TTC549 (cell line): ENCODE results near the gene KCNIP4.

Experiments
- FAIRE-seq: peaks from 2 replicates; lab custom pipeline; 2012; peaks lifted over from hg19 to GRCh38; lab: Jason Lieb, UNC

The KCNIP4 gene

DNA sequence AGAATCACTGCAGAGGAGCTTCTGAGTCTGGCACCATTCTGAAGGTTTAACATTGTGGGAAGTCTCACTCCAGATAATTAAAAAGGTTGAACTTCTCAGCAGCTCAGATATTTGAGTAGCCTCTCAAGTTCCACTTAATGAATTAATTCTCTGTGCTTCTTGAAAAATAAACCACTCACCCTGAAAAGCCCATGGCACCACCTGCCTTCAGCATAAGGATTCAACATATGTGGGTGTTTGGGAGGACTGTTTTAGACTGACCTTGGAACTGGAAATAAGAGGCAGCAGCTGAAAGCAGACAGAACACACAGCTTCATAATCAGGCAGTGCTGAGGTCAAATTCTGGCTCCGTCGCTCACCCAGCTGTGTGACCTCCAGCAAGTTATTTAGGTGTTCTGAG lies 100.6 kb downstream of the KCNIP4 start:
- FAIRE-seq, result no peak

DNA sequence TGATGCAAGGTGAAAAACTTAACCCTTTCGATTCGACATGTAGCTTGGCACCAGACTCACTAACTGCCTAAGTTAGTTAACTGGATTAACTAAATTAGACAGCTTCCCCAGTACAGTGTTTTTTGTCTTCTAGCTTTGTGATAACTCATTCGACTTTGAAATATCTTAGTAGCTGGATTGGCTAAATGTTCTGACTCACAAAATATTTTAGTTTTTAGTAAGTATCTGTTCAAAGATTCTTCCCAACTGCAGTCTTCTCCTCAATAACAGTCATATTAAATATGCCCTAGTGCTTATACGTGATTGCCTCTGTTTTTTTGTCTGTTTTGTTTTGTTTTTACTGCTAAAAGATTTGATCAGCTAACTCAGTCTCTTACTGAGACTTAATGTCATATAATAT lies 102.9 kb downstream of the KCNIP4 start:
- no peak for FAIRE-seq

DNA sequence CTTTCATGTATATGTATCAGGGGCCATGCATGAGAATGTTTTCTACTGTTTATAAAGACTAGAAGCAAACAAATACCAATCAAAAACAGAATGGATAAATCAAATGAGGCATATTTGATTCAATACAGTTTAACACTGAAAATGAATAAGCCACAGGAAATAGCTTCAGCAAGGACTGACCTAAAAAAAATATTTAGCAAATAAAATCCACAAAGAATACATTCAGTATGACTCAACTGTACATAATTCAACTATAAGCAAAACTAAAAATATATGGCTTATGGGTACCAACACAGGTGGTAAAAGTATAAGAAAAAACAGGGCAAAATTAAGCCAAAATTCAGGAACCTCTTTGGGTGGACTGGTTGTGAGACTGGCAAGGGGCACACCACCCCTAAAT lies 112.9 kb downstream of the KCNIP4 start:
- FAIRE-seq, result no peak

DNA sequence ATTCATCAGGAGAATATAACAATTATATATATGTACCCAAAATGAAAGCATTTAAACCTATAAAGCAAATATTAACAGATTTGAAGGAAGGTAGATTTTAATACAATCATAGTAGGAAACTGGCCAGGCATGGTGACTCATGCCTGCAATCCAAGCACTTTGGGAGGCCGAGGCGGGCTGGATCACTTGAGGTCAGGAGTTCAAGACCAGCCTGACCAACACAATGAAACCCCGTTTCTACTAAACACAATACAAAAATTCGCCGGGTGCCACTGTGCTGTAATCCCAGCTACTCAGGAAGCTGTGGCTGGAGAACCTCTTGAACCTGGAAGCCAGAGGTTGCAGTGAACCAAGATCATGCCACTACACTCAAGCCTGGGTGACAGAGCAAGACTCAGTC lies 118.3 kb downstream of the KCNIP4 start:
- FAIRE-seq, result no peak

DNA sequence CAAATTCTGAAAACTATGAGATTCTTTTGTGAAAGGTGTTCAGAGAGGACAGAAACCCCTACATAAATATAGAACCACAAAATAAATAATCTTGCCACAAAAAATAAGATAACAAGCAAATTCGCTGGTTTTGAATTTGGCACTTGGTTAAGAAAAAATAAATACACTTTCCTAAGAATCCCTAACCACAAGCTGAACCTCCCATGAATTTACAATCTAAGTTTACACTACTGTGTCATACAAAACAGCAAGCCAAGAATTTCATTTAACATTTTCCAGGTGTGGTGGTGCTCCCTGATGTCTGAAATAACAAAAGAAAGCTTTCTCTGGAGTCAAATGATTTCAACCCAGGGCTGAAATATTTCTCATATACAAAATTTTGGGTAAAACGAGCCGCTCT lies 121.0 kb downstream of the KCNIP4 start:
- FAIRE-seq, result no peak

DNA sequence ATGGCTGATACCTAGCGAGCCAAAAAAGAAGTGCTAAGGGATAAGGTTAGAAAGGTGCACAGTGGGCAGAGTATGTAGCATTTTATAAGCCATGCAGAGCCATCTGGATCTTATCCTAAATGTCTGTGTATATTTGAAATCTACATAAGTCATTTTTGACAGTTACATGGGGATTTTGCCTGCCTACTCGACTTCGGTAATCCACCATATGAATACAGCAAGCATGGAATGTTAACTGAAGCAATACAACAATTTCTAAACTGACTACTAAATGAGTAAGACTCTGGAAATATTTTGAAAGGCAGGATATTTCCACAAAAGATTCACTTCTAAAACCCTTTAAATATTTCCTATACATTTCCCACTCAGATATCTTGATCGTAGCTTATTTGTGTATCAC lies 122.5 kb downstream of the KCNIP4 start:
- FAIRE-seq, result no peak

DNA sequence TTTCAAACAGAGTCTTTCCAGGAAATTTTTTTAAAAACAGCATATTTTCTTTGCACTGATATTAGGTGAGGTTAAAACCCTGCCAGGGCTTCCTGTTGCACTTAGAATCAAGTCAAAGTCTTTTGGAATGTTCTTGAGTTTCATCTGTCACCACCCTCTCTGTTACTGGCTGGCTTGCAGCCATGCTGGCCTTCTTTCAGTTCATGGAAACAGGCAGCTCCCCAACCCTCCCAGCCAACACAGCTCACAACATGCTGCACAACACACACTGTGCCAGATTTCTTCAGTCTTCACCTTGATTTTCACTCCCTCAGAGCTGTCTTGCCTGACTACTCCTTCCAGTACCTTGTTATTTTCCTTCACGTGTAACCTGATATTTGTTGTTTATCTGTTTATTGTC lies 129.5 kb downstream of the KCNIP4 start:
- FAIRE-seq, result no peak

DNA sequence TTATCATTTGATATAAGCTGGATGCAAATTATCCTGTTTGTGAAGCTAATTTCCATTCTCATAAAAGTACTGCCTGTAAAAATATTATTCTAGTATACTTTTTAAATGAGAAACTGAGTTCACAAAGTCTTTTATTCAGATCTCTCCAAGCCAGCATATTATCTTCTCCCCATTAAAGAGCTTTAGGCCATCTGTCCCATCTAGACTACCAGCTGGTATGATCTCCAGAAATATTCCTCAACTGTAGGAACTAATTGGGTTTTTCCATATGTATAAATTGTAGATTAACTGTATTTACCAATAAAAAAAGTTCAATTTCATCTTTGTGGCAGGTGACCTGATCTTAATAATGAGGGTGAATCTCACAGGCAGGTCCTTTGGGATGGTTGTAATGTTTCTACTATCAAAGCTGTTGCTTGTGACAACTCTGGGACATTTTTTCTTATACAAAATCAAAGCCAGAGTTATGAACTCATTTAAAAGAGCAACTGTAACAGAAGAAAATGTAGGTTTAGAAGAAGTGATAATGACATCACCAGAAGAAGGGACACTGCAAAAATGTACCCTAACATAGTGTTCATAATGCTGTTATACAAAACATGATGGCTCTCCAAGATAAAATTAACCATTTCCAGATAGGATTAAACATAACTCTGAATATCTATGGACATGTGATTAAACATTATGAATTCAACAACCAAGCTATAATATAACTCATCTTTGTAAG lies 132.8 kb downstream of the KCNIP4 start:
- FAIRE-seq, result no peak

DNA sequence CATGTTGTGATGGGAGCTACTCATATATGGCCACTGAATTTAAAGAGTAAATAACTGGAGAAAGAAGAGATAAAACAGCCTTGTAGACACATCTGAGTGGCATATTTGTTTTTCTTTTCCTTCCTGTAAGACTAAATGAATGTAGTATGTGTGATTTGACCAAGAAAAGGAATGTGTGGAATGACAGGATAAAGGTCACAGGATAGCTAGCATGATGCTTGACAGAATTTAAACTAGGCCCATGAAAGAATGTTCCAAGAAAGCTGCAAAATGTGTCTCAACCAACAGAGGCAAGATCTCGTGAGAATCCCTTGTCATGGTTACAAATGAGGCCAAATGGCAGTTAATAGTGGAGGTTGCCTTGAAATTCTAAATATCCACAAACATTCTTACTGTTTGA lies 137.0 kb downstream of the KCNIP4 start:
- no peak for FAIRE-seq

DNA sequence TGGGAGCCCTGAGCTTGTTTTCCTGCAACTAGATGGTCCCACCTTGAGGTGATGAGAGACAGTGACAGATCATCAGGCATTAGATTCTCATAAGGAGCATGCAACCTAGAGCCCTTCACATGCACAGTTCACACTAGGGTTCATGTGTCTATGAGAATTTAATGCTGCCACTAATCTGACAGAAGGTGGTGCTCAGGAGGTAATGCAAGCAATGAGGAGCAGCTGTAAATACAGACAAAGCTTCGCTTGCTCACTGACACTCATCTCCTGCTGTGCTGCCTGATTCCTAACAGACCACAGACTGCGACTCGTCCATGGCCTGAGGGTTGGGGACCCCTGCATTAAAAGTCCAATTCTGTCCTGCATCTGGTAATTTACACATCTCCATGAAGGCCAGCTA lies 141.6 kb downstream of the KCNIP4 start:
- FAIRE-seq, result no peak

DNA sequence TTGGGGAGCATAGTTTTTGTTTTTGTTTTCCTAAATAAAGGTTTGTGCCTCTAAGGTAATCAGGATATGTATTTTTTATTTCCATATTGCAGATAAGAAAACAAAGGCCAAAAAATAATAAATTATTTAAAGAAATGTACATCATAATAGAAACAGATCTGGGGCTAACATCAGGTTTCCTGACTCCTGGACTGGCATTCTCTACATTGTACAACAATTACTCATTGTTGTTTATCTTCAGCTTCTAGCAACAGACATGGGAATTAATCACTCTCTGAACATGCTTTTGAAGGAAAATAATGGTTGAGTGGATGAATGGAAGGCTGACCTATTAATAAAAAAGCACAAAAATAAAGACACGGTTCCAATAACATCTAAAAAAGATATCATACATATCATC lies 146.2 kb downstream of the KCNIP4 start:
- FAIRE-seq, result no peak

DNA sequence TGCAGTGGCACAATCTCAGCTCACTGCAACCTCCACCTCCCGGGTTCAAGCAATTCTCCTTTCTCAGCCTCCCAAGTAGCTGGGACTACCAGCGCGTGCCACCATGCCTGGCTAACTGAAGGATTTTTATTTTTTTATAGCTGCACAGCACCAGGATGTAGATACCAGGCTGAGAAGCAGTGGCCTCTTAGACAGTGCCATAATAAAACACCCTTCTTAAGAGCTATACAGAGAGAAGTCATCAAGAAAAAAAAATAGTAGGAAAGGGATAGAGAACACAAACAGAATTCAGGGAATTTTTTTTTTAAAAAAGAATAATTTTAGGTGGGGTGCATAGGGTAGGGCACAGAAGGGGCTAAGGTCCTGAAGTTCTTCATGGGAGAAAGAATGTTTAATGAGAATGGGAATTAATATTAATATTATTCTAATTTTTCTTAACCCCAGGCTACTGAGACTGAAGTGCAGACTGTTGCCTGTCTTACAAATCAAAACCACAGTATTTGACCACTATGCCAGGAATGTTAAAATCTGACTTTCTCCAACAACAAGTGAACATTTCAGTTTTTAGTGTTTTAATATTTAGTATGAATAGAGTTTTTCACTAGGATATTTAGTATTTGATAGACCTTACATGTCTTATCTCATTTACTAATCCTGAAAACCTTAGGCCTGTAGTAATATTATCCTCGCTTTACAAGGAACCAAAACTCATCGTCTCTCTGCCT lies 146.7 kb downstream of the KCNIP4 start:
- FAIRE-seq, result no peak

DNA sequence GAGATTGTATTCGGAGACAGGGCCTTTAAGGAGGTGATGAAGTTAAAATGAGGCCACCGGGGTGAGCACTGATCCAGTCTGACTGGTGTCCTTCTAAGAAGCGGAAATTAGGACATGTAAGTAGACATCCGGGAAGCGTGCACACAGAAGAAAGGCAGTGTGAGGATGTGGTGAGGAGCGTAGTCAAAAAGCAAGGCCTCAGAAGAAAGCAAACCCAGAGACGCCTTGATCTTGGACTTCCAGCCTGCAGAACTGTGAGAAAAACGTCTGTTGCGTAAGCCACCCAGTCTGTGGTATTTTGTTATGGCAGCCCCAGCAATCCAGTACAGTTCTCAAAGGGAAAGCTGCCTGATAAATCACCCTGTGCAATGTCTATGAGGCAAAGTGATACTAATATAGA lies 153.5 kb downstream of the KCNIP4 start:
- no peak for FAIRE-seq

DNA sequence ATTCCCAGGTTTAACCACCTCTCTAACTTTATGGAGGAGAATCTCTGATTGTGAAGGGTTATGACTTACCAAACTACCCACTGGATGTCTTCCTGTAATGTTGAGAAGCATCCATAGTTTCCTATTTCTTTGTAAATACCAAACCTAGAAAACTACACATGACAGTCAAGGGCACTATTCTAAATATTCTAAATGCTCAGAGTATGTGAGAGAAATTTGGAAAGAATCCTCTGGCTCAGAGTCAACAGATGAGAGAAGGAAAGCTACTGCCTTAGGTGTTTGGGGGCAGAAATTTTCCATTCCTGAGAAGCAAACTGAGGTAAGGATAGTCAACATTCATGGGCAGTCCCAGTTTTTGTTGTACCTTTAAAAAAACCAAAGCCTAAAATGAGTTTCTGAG lies 155.8 kb downstream of the KCNIP4 start:
- no peak for FAIRE-seq

DNA sequence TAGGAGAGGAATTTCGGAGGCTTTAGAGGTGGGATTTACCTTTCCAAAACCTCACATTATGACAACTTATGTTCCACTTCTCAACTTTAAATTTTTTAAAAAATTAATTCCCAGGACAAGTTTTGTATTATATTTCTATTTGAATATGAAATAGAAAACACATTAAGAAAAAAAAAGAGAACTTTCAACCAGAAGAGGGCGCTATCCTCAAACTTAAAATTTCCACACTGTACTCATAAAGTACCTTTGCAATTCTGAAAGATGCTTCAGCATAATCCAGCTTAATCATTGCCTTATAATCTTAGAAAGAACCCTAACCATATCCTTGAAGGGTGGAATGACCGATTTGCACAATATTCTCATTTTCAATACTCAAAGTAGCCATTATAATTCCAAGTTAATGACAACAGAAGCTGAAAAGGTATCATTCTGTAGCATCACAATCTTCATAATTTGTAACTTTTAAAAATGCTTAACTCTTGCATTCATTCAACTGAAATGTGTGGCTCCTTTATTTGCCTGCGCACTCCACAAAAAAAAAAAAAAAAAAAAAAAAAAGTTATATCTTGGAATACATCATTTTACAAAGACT lies 158.0 kb downstream of the KCNIP4 start:
- peak; percentile 72 for FAIRE-seq

DNA sequence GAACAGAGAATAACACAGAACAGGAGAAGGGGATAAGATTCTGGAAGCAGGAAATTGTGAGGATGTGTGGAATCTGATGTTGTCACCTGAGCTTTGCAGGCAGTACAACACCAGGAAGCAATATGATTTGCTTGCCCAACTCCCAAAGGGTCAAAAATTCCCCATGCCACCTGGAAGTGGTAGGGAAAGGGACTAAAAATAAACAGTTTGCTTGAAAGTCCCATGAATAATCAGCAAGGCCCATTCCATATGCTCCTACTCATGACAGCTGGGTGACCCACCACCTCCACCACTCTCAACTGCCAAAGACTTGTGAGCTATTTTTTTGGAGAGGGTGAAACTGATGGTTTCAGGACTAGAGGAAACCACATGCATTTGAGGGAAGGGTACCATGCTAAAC lies 168.4 kb downstream of the KCNIP4 start:
- FAIRE-seq, result no peak

DNA sequence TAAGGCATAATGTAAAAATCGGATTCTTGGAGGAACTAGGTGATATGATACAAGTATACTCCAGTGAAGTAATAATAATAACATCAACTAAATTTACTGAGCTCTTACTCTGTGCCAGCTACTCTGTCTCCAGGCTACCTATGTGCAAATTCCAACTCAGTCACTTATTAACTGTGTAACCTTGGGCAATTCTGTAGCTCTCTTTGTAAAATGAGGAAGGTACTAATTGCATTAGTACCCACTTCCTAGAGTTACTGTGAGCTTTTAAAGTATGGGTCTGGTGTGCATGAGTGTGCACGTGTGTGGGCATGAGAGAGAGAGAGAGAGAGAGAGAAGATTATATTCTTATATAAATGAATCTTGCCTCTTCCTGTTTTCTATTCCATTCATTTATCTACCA lies 169.9 kb downstream of the KCNIP4 start:
- no peak for FAIRE-seq

DNA sequence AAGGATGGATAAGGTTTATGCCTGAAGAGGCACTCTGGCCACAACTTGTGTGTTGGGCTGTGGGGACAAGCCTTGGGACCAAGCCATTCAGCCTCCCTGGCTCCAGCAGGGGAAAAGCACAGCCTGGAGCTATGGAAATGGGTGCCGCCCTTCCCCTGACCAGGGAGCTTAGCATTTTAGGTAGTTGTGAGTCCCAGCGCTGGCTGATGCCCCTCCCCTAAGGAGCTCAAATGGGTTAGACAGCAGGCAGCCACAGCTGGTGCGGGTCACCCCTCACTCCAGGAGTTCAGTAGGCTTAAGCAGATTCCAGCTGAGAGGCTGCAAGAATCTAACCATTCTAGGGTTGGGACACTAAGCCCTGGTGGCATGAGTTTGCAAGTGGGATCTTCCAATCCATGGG lies 172.9 kb downstream of the KCNIP4 start:
- FAIRE-seq, result no peak

DNA sequence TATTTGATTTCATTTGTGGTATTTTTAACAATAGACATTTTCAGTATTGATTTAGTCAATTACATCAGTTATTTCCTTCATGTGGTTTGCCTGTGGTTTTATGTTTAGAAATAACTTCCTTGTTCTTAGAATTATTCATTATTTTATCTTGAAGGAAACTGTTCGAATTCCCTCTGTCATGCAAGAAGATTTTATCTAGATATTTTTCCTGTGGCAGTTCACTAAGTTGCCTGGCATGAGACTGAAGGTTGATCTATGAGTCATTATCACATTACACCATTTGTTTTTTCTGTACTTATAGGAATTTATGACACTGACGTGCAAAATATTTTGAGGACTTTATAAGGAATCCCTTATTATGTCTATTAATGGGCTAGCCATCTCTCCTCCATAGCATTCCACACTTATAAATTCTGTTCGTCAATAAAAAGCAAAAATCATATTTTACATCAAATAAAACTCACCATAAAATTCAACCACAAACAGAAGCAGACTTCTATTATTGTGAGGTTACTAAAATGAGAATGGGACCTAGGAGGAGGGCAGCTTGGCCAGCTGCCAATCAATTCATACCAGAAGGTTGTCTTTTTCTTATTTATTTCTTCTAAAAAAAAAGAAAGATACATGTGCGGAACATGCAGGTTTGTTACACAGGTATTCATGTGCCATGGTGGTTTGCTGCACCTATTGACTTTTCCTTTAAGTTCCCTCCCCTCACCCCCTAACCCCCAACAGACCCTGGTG lies 179.0 kb downstream of the KCNIP4 start:
- no peak for FAIRE-seq

DNA sequence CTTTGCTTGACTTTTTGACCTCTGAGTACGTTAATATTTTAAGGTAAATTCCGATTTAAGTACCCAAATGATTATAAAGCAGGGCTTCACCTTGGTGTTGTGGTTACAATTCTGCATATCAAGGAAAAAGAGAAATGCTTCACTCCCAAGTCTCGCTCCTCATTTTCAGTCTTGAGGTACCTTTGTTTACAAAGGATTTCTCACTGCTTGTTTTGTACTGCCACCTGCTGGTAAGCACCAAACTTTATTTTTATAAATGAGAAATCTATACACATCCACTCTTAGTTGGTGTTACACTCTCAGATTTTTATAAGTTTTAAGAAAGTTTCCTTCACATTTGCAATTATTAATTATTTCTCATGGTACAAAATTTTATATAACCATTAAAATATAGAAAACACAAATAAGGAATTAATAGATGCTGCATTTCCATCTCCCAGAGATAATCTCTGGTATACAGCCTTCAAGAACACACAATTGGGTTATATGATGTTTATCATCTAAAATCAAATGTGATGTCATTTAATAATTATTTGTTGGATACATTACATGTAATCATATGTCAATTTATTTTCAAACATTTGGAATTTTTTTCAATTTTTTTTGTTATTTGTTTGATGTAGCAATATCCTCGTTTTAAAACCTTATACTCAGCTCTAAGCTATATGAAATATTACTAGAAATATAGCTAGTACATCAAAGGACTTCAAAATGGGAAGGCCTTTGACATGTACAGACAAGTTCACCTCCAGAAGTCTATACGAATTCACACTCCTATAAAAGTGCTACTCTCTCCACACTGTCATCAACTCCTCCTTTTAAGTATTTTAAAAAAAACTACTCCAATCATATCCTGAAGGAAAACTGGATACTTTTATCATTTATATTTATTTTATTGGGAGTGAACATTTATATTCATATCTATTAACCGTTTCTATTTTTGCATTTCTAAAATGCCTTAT lies 179.9 kb downstream of the KCNIP4 start:
- FAIRE-seq, result peak; percentile 77

DNA sequence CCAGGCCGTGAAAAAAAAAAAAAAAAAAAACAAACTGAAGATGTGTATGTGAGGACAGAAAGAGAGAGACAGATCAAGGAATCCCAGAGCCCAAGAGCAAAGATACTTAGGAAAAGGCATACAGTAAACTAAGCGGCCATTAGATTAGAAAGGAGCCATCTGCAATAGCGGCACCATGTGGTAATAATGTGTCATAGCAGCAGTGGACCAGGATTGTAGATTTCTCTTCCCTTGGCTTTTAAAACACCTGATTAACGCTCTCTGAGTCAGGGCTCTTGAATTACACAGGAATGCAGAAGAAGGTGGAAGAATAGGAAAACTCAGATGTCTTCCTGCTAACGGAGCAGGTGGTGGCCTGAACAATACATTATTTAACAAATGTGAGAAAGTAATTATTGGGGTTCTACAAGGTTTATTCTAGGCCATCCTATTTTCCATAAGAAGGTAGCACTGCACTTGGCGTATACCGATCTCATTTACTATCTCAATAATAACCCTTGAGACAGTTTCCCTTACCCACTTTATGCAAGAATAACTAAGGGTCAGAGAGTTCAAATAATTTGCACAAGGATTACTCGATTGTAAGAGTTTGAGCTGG lies 182.7 kb downstream of the KCNIP4 start:
- peak; percentile 20 for FAIRE-seq
